Epithelial cell of alveolus of lung (primary cell): ENCODE measurements around the gene NME5. TPM values are rescaled to one million over a fixed set of nuclear protein-coding genes. Genes with fewer than 3 reads are reported as not detected.

Experiments used
- total RNA-seq: library from RNA; depleted of rRNA; stranded (reverse); fragments of >200 nt; gene quantifications from 2 replicates; pipeline ENCODE4 v1.2.1, GENCODE V29; 2015

NME5 gene, protein sequence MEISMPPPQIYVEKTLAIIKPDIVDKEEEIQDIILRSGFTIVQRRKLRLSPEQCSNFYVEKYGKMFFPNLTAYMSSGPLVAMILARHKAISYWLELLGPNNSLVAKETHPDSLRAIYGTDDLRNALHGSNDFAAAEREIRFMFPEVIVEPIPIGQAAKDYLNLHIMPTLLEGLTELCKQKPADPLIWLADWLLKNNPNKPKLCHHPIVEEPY
- total RNA-seq: 1.4 and 1.7 TPM in 2 replicates

DNA sequence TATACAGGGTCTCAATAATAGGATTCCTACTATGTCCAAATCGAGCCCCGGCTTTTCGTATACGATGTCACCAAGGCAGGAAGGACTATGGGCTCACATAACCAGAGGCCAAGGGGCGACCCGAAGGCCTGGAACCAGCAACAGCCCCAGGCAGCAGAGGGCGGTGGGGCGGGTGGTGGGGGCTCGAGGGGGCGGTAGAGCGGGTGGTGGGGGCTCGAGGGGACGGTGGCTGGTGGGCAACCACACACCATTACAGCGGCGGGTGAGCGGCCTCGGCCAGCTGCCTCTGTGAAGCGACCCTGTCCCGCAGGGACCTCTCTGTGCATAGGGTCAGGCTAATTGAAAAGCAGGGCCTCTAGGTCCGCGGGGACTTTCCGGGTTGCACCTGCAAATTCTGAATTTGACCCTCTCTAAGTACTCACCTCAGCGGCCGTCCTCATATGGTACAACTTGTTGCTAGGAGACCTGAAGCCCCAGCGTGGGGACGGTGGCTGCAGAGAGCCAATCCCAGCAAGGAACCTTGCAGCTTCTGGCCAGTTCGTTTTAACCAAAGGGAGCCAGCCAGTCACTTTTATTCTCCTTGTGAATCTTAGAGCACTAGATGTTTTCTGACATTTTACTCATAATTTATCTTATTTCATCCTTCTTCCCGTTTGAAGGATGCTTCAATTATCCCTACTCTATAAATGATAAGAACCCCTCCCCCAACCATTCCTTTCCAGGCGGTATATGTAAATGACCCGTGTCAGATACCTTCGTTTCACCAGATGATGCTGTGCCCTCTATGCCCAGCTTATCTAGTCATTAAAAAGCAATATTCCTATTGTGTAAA lies at the start of gene NME5:
Gene NME5 (minus strand): TSS at position 480 of the 832 bp plus-strand sequence. CDS start 648 bp downstream, outside the sequence.

DNA sequence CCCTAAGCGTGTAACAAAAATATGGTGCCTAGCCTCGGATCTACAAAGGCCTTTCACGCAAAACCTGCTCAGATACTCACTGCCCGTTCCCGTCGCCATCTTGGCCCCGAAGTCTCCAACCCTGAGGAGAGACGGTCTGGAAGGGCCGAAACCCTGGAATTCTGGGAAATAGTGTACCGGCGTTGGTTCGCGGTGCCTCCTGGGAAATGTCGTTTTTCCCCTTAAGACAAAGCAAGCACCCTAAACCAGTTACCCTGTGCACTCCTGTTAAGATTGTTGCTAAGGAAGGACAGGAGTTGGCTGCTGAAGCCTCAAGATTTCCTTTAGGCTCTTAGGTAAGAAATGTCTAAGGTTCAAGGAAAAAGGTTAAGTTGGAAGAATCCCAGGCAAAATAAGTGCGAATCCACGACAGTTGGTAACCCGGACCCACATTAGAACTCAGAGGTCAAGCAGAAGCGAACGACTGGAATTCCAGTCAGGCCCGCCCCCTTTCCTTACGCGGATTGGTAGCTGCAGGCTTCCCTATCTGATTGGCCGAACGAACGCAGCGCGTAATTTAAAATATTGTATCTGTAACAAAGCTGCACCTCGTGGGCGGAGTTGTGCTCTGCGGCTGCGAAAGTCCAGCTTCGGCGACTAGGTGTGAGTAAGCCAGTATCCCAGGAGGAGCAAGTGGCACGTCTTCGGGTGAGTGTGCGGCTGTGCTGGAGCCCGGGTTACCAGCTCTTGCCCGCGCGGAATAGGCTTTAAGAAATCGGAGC lies 39.5 kb upstream of the NME5 start, which contains the start of the genes BRD8 and KIF20A:
Gene BRD8 (minus strand): TSS at position 115 of the 761 bp plus-strand sequence. CDS start 16 bp downstream, at position 99.
Gene KIF20A (plus strand): TSS at position 597 of the 761 bp plus-strand sequence. CDS start 569 bp downstream, outside the sequence.

DNA sequence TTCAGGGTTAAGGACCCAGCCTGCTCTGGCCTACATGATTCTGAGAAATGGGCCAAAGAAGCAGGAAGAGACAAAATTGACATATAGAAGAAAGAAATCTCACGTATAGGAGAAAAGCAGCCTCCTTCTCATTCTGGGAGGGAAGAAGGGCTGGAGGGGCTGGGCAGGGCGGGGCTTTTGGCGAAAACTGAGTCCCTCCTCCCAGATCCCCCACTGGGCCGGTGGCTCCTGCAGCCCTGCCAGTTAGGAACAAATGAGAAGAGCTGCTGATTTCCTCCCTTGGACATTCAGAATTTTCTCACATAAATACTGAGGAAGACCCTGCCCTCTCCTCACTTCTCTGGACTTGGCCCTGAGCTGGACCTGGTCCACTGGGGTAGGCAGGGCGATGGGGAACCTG lies 55.5 kb downstream of the NME5 start, which contains the start of gene WNT8A:
Gene WNT8A (plus strand): TSS at position 332 of the 400 bp plus-strand sequence. CDS start 95 bp downstream, outside the sequence.

Other genes with a start within 250 kb of the NME5 start
- gene PKD2L2, start 250.0 kb downstream of the NME5 start, total RNA-seq: not detected in 2 replicates
- gene FAM13B, start 106.3 kb downstream of the NME5 start, total RNA-seq: 5.6 and 9.7 TPM in 2 replicates
- not detected in 2 replicates for gene WNT8A, start 55.4 kb downstream of the NME5 start, total RNA-seq
- 20.0 and 68.6 TPM in 2 replicates for gene BRD8, start 39.2 kb upstream of the NME5 start, total RNA-seq
- 35.4 and 44.1 TPM in 2 replicates for gene KIF20A, start 39.7 kb upstream of the NME5 start, total RNA-seq
- gene CDC23, start 73.9 kb upstream of the NME5 start, total RNA-seq: 16.8 and 19.7 TPM in 2 replicates
- gene GFRA3, start 135.2 kb upstream of the NME5 start, total RNA-seq: not detected in 2 replicates
- gene CDC25C, start 192.4 kb upstream of the NME5 start, total RNA-seq: 8.5 and 11.1 TPM in 2 replicates
- gene FAM53C, start 198.8 kb upstream of the NME5 start, total RNA-seq: 25.9 and 41.4 TPM in 2 replicates
- gene KDM3B, start 213.3 kb upstream of the NME5 start, total RNA-seq: 31.3 and 44.5 TPM in 2 replicates